Measurements from ENCODE around the gene SRGAP1.
A peak's percentile ranks its signal among the peaks of the same experiment; 100 is the strongest.
"Not testable (repeated sequence)": the region's sequence is repeated elsewhere in the genome, so short reads cannot be mapped to it uniquely, and the experiment has no call there.

The SRGAP1 gene

DNA sequence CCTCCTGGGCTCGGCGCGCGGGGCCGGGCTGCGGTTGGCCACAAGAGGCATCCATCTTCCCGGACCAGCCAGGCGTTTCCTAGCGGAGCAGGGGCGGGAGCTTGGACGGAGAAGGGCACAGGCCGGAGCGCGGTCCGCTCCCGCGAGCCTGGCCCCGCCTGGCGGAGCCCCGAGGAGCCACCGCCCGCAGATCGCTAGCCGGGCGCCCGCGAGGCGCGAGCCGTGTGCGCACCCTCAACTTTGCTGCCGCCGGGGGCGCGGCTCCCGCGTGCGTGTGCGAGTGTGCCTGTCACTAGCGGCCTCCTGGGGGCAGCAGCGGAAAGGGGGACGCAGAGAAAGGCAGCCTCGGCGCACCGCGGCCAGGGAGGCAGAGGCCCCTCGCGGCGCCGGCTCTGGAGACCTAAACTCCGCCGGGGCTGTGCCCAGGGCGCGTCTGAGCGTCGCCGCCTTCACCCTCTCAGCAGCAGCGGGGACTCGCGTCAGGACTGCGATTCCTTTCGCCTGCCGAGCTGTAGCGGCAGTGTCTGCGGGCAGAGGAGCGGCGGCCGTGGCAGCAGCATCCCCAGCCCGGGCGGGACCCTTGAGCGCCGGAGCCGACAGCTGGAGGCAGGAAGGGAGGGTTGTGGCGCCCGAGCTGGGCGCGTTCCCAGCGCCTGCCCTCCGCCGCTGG lies 644 bp upstream of the SRGAP1 start:
- in situ Hi-C loops (cut with MboI; ENCODE audit: low sequenced_read_pairs), result loop anchor here (25.0 kb wide), 2 partner anchors 1257 to 1407 kb away; no protein-coding TSS in a partner anchor
- Histone ChIP-seq H3K4me3 (peak overlapping the region; percentile 84), H3K27me3 (ENCODE audit: low read depth) (no peaks in the 10 kb centered on the region), H3K36me3 (replicated peaks) (no peaks in the 10 kb centered on the region), H3K9me3 (no peaks in the 10 kb centered on the region), H3K4me1 (peaks cover 11% of the 10 kb centered on the region)
- DNase-seq (ENCODE audit: low spot score in 2 of 2), result peak; percentile 90 to 92

GRCh38 chr12:63845726-63846125 lies 1.2 kb downstream of the SRGAP1 start:
- Histone ChIP-seq H3K36me3 (replicated peaks) (no peaks in the 10 kb centered on the region), H3K4me3 (peak overlapping the region; percentile 84), H3K4me1 (peaks cover 17% of the 10 kb centered on the region), H3K9me3 (no peaks in the 10 kb centered on the region), H3K27me3 (ENCODE audit: low read depth) (no peaks in the 10 kb centered on the region)
- DNase-seq (ENCODE audit: low spot score in 2 of 2), result peak; percentile 63 to 82
- in situ Hi-C loops (cut with MboI; ENCODE audit: low sequenced_read_pairs), result loop anchor here (25.0 kb wide), 2 partner anchors 1258 to 1408 kb away; no protein-coding TSS in a partner anchor

DNA sequence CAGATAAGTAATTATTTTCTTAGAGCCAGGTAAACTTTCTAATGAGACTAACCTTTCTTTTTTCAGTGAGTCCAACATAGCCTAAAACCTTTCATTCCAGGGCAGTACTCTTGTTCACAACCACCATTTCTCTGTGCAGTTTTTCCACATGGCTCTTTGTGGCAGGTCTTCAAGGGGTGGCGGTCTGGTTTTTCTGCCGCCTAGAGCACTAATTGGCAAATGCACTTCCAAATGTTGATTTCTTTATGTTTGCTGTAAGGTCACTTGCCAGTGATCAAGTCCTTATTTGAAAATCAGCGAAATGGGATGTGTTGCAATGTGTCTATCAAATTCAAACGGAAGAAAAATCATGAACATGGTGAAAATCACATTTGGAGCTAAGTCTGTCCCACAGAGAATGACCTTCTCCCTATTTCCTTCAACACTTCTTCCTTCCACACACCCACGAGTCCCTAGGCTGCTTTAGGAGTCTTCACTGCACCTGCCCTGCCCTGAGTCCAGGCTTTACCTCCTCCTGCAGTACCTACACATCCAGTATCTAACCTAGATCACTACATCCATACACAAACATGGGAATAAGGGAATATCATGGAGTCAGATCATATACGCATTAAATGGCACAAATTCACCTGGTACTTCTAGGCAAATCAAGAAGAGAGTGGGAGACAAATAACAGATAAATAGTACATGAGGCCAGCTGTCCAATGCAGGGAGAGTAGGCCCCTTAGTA lies 1.9 kb downstream of the SRGAP1 start:
- in situ Hi-C loops (cut with MboI; ENCODE audit: low sequenced_read_pairs), result loop anchor here (25.0 kb wide), 2 partner anchors 1259 to 1409 kb away; no protein-coding TSS in a partner anchor
- no peak for DNase-seq (ENCODE audit: low spot score in 2 of 2)
- peak overlapping the region; percentile 84 for H3K4me3 ChIP-seq
- H3K9me3 ChIP-seq, result no peaks in the 10 kb centered on the region
- H3K36me3 ChIP-seq (replicated peaks), result no peaks in the 10 kb centered on the region
- H3K4me1 ChIP-seq, result peaks cover 17% of the 10 kb centered on the region
- H3K27me3 ChIP-seq (ENCODE audit: low read depth), result no peaks in the 10 kb centered on the region

- Histone ChIP-seq H3K9me3 (no peaks in the 10 kb centered on the region), H3K36me3 (replicated peaks) (no peaks in the 10 kb centered on the region), H3K4me3 (no peak overlapping the region), H3K27me3 (ENCODE audit: low read depth) (no peaks in the 10 kb centered on the region), H3K4me1 (peaks cover 27% of the 10 kb centered on the region)
- in situ Hi-C loops (cut with MboI; ENCODE audit: low sequenced_read_pairs), result loop anchor here (25.0 kb wide), 2 partner anchors 1261 to 1411 kb away; no protein-coding TSS in a partner anchor
- DNase-seq (ENCODE audit: low spot score in 2 of 2), result no peak
These were observed 4.0 kb downstream of the SRGAP1 start for GRCh38 chr12:63848450-63848849.

DNA sequence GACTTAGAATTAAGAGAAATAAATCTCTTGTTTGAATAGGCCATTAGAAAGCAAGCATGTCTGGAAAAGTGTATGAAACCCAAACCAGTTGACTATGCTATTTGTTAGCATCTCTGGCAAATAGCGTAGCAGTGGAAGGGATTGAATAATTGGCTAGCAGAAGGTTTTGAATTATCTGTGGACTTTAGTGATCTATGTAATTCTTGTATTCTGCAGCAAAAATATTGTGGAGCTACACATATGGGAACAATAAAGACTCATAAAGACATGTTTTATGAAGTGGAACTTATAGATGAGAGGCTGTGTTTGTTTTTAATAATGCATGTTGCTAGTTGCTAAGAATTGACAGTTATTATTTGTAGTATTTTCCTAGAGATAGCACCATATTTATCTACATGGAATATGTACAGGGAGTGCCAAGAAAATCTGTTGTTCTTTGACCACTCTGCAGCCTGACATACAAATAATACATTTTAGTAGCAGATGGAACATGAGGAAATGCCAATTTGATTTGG lies 4.7 kb downstream of the SRGAP1 start:
- no peak for DNase-seq (ENCODE audit: low spot score in 2 of 2)
- H3K4me3 ChIP-seq, result no peak overlapping the region
- peaks cover 28% of the 10 kb centered on the region for H3K4me1 ChIP-seq
- no peaks in the 10 kb centered on the region for H3K27me3 ChIP-seq (ENCODE audit: low read depth)
- no peaks in the 10 kb centered on the region for H3K9me3 ChIP-seq
- in situ Hi-C loops (cut with MboI; ENCODE audit: low sequenced_read_pairs), result loop anchor here (25.0 kb wide), 2 partner anchors 1262 to 1412 kb away; no protein-coding TSS in a partner anchor
- no peaks in the 10 kb centered on the region for H3K36me3 ChIP-seq (replicated peaks)

DNA sequence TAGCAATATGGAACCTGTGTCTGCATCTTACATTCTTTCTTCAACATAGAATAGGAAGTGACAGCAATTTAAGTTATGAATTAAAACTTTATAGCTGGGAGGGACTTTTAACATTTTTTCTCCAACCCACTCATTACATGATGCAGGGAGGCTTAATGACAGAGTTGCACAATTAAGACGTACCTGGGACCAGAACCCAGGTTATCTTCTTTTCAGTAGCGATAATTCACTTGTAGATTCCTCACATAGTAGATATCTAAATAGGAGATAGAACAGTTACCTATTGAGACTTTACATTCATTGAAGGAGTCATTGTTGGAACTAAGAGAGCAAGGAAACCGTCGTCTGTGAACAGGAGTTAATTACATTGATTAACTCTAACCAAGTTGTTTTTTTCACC lies 5.1 kb downstream of the SRGAP1 start:
- Histone ChIP-seq H3K9me3 (no peaks in the 10 kb centered on the region), H3K36me3 (replicated peaks) (no peaks in the 10 kb centered on the region), H3K4me3 (no peak overlapping the region), H3K27me3 (ENCODE audit: low read depth) (no peaks in the 10 kb centered on the region), H3K4me1 (peaks cover 28% of the 10 kb centered on the region)
- no peak for DNase-seq (ENCODE audit: low spot score in 2 of 2)
- in situ Hi-C loops (cut with MboI; ENCODE audit: low sequenced_read_pairs), result loop anchor here (25.0 kb wide), 2 partner anchors 1262 to 1412 kb away; no protein-coding TSS in a partner anchor

GRCh38 chr12:63853978-63854377 lies 9.5 kb downstream of the SRGAP1 start:
- H3K9me3 ChIP-seq, result no peaks in the 10 kb centered on the region
- no peaks in the 10 kb centered on the region for H3K27me3 ChIP-seq (ENCODE audit: low read depth)
- peaks cover 23% of the 10 kb centered on the region for H3K4me1 ChIP-seq
- in situ Hi-C loops (cut with MboI; ENCODE audit: low sequenced_read_pairs), result no loop called here
- H3K36me3 ChIP-seq (replicated peaks), result no peaks in the 10 kb centered on the region
- H3K4me3 ChIP-seq, result no peak overlapping the region
- DNase-seq (ENCODE audit: low spot score in 2 of 2), result no peak

- DNase-seq (ENCODE audit: low spot score in 2 of 2), result no peak
- Histone ChIP-seq H3K4me3 (no peak overlapping the region), H3K27me3 (ENCODE audit: low read depth) (no peaks in the 10 kb centered on the region), H3K36me3 (replicated peaks) (no peaks in the 10 kb centered on the region), H3K9me3 (no peaks in the 10 kb centered on the region), H3K4me1 (peaks cover 18% of the 10 kb centered on the region)
- in situ Hi-C loops (cut with MboI; ENCODE audit: low sequenced_read_pairs), result no loop called here
These were observed 10.8 kb downstream of the SRGAP1 start for GRCh38 chr12:63855299-63855698.

DNA sequence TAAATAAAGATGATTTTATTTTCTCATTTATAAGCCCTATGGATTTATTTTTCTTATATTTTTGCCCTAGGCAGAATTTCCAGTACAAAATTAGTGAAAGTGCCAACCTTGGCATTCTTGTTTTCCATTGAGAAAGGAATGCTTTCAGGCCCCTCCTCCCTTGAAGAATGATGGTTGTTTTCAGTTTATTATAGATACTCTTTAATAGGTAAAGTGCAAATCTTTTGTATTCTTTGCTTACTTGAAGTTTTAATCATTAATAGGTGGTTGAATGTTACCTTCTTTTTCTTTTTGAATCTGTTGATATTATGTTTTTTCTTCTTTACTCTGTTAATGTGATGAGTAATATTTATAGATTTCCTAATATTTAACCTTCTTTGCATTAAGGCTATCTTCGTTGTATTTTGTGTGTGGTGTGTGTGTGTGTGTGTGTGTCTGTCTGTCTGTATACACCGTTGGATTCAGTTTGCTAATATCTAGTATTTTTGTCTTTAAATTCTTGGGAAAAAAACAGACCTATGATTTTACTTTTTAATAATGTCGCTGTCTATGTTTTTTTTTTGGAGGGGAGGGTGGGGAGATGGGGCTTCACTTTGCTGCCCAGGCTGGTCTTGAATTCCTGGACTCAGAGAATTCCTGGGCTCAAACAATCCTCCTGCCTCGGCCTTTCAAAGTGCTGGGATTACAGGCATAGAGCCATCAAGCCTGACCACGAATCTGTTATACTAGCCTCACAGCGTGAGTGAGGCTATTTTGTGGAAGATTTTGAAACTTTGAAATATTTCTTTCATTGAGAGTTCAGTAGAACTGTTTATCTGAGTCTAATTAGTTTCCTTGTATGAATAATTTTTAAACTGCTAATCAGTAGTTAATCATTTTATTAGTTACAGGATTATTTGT lies 13.5 kb downstream of the SRGAP1 start:
- Histone ChIP-seq H3K36me3 (replicated peaks) (no peaks in the 10 kb centered on the region), H3K4me1 (peaks cover 19% of the 10 kb centered on the region), H3K4me3 (no peak overlapping the region), H3K9me3 (no peaks in the 10 kb centered on the region), H3K27me3 (ENCODE audit: low read depth) (no peaks in the 10 kb centered on the region)
- DNase-seq (ENCODE audit: low spot score in 2 of 2), result no peak
- in situ Hi-C loops (cut with MboI; ENCODE audit: low sequenced_read_pairs), result no loop called here

DNA sequence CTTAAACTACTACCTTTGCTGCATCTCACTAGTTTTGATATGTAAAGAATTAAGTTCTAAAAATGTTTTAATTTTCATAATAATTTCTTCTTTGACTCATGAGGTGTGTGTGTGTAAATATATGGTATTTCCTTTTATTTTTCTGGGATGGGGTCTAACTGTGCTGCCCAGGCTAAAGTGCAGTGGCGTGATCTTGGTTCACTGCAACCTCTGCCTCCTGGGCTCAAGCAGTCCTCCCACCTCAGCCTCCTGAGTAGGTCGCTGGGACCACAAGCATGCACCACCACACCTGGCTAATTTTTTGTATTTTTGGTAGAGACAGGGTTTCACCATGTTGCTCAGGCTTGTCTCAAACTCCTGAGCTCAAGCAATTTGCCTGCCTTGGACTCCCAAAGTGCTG lies 15.4 kb downstream of the SRGAP1 start:
- in situ Hi-C loops (cut with MboI; ENCODE audit: low sequenced_read_pairs); H3K36me3 ChIP-seq (replicated peaks); H3K9me3 ChIP-seq; H3K4me3 ChIP-seq; DNase-seq (ENCODE audit: low spot score in 2 of 2); H3K27me3 ChIP-seq (ENCODE audit: low read depth): not testable (repeated sequence)
- H3K4me1 ChIP-seq, result peaks cover 15% of the 10 kb centered on the region

- no peaks in the 10 kb centered on the region for H3K36me3 ChIP-seq (replicated peaks)
- peak; percentile 41 to 46 for DNase-seq (ENCODE audit: low spot score in 2 of 2)
- H3K9me3 ChIP-seq, result no peaks in the 10 kb centered on the region
- H3K4me3 ChIP-seq, result no peak overlapping the region
- H3K27me3 ChIP-seq (ENCODE audit: low read depth), result no peaks in the 10 kb centered on the region
- peaks cover 15% of the 10 kb centered on the region for H3K4me1 ChIP-seq
- in situ Hi-C loops (cut with MboI; ENCODE audit: low sequenced_read_pairs), result no loop called here
These were observed 17.9 kb downstream of the SRGAP1 start for GRCh38 chr12:63862187-63862968.

DNA sequence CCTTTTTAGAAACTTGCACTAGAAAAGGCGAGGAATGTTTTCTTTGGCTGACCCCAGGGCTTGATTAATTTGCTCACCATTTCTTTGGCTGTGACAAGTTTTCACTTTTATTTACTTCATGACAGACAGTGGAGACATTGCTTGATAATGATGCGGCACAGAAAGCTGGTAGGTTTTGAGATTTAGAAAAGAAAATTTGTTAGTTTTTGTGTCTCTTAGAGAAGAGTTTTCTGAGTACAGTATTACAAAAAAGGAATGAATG lies 18.4 kb downstream of the SRGAP1 start:
- Histone ChIP-seq H3K27me3 (ENCODE audit: low read depth) (no peaks in the 10 kb centered on the region), H3K36me3 (replicated peaks) (no peaks in the 10 kb centered on the region), H3K9me3 (no peaks in the 10 kb centered on the region), H3K4me1 (peaks cover 14% of the 10 kb centered on the region), H3K4me3 (no peak overlapping the region)
- in situ Hi-C loops (cut with MboI; ENCODE audit: low sequenced_read_pairs), result no loop called here
- no peak for DNase-seq (ENCODE audit: low spot score in 2 of 2)

Measured in HAP-1 (cell line).